HEK293 (cell line): ENCODE results near the gene IL23A.

Experiments used
- CTCF ChIA-PET: fragments of 350-600 bp; formaldehyde crosslinking; extraction: SDS; loops from one replicate; lab custom pipeline; 2021; ENCODE audit warnings: antibody characterized with exemption; lab: Yijun Ruan, JAX
- POLR2A ChIA-PET: fragments of 300-600 bp; formaldehyde crosslinking; extraction: SDS; loops from one replicate; lab custom pipeline; 2020; ENCODE audit warnings: antibody characterized with exemption, inconsistent platforms; lab: Yijun Ruan, JAX
- H3K27ac ChIP-seq: fragments of 200-500 bp; sonication (Bioruptor generic); 2 replicates; pipeline ENCODE4 v1.5.1; 2014; ENCODE audit warnings: low read depth, low read length, control low read depth, inconsistent platforms; ENCODE audit errors: extremely low read depth
- H3K36me3 ChIP-seq, 2 experiments: fragments of 200-500 bp in 1 of 2; sonication (Bioruptor generic) in 1 of 2; 1 replicate in 1 of 2; 2 replicates in 1 of 2; pipeline ENCODE4 v1.5.1; 2014 to 2017; ENCODE audit warnings: inconsistent platforms in 2 of 2, low read length in 2 of 2; ENCODE audit not compliant: control insufficient read depth in 2 of 2, insufficient read depth in 1 of 2
- H3K4me1 ChIP-seq: fragments of 200-500 bp; sonication (Bioruptor generic); 2 replicates; pipeline ENCODE4 v1.5.1; 2014; ENCODE audit warnings: mild to moderate bottlenecking, low read length, inconsistent platforms; ENCODE audit not compliant: control insufficient read depth, insufficient read depth
- H3K4me3 ChIP-seq: 2 replicates; pipeline ENCODE4 v1.5.1; 2011; ENCODE audit warnings: low read depth, mild to moderate bottlenecking, control low read depth, low read length, moderate library complexity
- H3K9me3 ChIP-seq: fragments of 200-500 bp; sonication (Bioruptor generic); 2 replicates; pipeline ENCODE4 v1.5.1; 2014; ENCODE audit warnings: low read depth, low read length, inconsistent platforms; ENCODE audit not compliant: control insufficient read depth, insufficient read depth
- GFI1B ChIP-seq: fragments of 450-650 bp; formaldehyde crosslinking; IDR thresholded peaks from 2 replicates; pipeline ENCODE4 v1.5.1; 2016; ENCODE audit warnings: missing biosample characterization, missing genetic modification characterization
- GLI4 ChIP-seq: fragments of 450-650 bp; formaldehyde crosslinking; IDR thresholded peaks from 2 replicates; pipeline ENCODE4 v1.5.1; 2016; ENCODE audit warnings: missing biosample characterization, missing genetic modification characterization
- GLIS2 ChIP-seq: fragments of 450-650 bp; formaldehyde crosslinking; IDR thresholded peaks from 2 replicates; pipeline ENCODE4 v1.5.1; 2016; ENCODE audit warnings: missing biosample characterization, missing genetic modification characterization
- HOXC10 ChIP-seq: sonication (generic); formaldehyde crosslinking; IDR thresholded peaks from 2 replicates; pipeline ENCODE4 v1.8.1; 2023; ENCODE audit warnings: mild to moderate bottlenecking, missing genetic modification reagents
- KLF10 ChIP-seq: fragments of 450-650 bp; IDR thresholded peaks from 2 replicates; pipeline ENCODE4 v1.5.1; 2018; ENCODE audit warnings: missing biosample characterization, mild to moderate bottlenecking, missing genetic modification characterization
- OSR2 ChIP-seq: fragments of 450-650 bp; formaldehyde crosslinking; IDR thresholded peaks from 2 replicates; pipeline ENCODE4 v1.5.1; 2016; ENCODE audit warnings: missing biosample characterization, missing genetic modification characterization
- PRDM6 ChIP-seq: fragments of 450-650 bp; formaldehyde crosslinking; IDR thresholded peaks from 2 replicates; pipeline ENCODE4 v1.5.1; 2017; ENCODE audit warnings: missing biosample characterization, missing genetic modification characterization
- TCF7L2 ChIP-seq: IDR thresholded peaks from 2 replicates; pipeline ENCODE4 v1.6.1; 2011; ENCODE audit warnings: low read depth, mild to moderate bottlenecking, inconsistent platforms, low read length, moderate library complexity, borderline replicate concordance
- TRIM28 ChIP-seq: IDR thresholded peaks from 2 replicates; pipeline ENCODE4 v1.6.1; 2011; ENCODE audit warnings: low read length, control low read depth, borderline replicate concordance
- YY1 ChIP-seq: fragments of 450-650 bp; formaldehyde crosslinking; IDR thresholded peaks from 2 replicates; pipeline ENCODE4 v1.5.1; 2018; ENCODE audit warnings: missing biosample characterization, missing genetic modification characterization
- ZBTB8A ChIP-seq: fragments of 450-650 bp; formaldehyde crosslinking; IDR thresholded peaks from 2 replicates; pipeline ENCODE4 v1.5.1; 2016; ENCODE audit warnings: missing biosample characterization, missing genetic modification characterization
- ZNF112 ChIP-seq: fragments of 450-650 bp; formaldehyde crosslinking; IDR thresholded peaks from 2 replicates; pipeline ENCODE4 v1.5.0; 2017; ENCODE audit warnings: missing biosample characterization, missing genetic modification characterization
- ZNF341 ChIP-seq: fragments of 450-650 bp; formaldehyde crosslinking; IDR thresholded peaks from 2 replicates; pipeline ENCODE4; 2016; ENCODE audit warnings: low read depth, missing biosample characterization, missing genetic modification characterization
- ZNF350 ChIP-seq: fragments of 450-650 bp; formaldehyde crosslinking; IDR thresholded peaks from 2 replicates; pipeline ENCODE4 v1.5.0; 2017; ENCODE audit warnings: missing biosample characterization, mild to moderate bottlenecking, missing genetic modification characterization
- ZNF433 ChIP-seq: fragments of 450-650 bp; formaldehyde crosslinking; IDR thresholded peaks from 2 replicates; pipeline ENCODE4 v1.5.1; 2016; ENCODE audit warnings: missing biosample characterization, missing genetic modification characterization, low read depth
- ZNF488 ChIP-seq: fragments of 450-650 bp; formaldehyde crosslinking; IDR thresholded peaks from 2 replicates; pipeline ENCODE4 v1.5.1; 2016; ENCODE audit warnings: missing biosample characterization, missing genetic modification characterization
- ZNF501 ChIP-seq: fragments of 450-650 bp; formaldehyde crosslinking; IDR thresholded peaks from 2 replicates; pipeline ENCODE4 v1.5.1; 2016; ENCODE audit warnings: missing biosample characterization, missing genetic modification characterization
- ZNF513 ChIP-seq: fragments of 450-650 bp; IDR thresholded peaks from 2 replicates; pipeline ENCODE4 v1.5.1; 2018; ENCODE audit warnings: missing biosample characterization, missing genetic modification characterization
- ZNF704 ChIP-seq: fragments of 450-650 bp; formaldehyde crosslinking; IDR thresholded peaks from 2 replicates; pipeline ENCODE4 v1.5.1; 2016; ENCODE audit warnings: missing biosample characterization, missing genetic modification characterization
- TF ChIP-seq, protein P1 (sequence below): fragments of 450-650 bp; formaldehyde crosslinking; IDR thresholded peaks from 2 replicates; pipeline ENCODE4; 2016; ENCODE audit warnings: missing biosample characterization, missing genetic modification characterization
- TF ChIP-seq, protein P2 (sequence below): fragments of 450-650 bp; formaldehyde crosslinking; IDR thresholded peaks from 2 replicates; pipeline ENCODE4 v1.5.1; 2016; ENCODE audit warnings: missing biosample characterization, missing genetic modification characterization, low read depth
- TF ChIP-seq, protein P3 (sequence below): fragments of 450-650 bp; formaldehyde crosslinking; IDR thresholded peaks from 2 replicates; pipeline ENCODE4 v1.5.1; 2016; ENCODE audit warnings: missing biosample characterization, missing genetic modification characterization
- TF ChIP-seq, protein P4 (sequence below): fragments of 450-650 bp; formaldehyde crosslinking; IDR thresholded peaks from 2 replicates; pipeline ENCODE4 v1.5.1; 2016; ENCODE audit warnings: missing biosample characterization, missing genetic modification characterization
- TF ChIP-seq, protein P5 (sequence below): fragments of 450-650 bp; formaldehyde crosslinking; IDR thresholded peaks from 2 replicates; pipeline ENCODE4 v1.5.1; 2016; ENCODE audit warnings: missing biosample characterization, missing genetic modification characterization

IL23A gene

GRCh38 chr12:56339158-56339422 is 406 bp downstream of the IL23A start:
- CTCF ChIA-PET, result interaction anchor here (0.6 kb wide), 3 partner anchors 10 to 180 kb away, joined by 3 read pairs; no protein-coding TSS in a partner anchor
- Histone ChIP-seq H3K9me3 (no peaks in the 10 kb centered on the region), H3K4me3 (no peak overlapping the region), H3K27ac (no peak overlapping the region), H3K36me3 (peaks cover 0 to 23% of the 10 kb centered on the region in 2 experiments; a peak in 1 of 3 replicates), H3K4me1 (no peaks in the 10 kb centered on the region)
- TF ChIP-seq, protein P1, sequence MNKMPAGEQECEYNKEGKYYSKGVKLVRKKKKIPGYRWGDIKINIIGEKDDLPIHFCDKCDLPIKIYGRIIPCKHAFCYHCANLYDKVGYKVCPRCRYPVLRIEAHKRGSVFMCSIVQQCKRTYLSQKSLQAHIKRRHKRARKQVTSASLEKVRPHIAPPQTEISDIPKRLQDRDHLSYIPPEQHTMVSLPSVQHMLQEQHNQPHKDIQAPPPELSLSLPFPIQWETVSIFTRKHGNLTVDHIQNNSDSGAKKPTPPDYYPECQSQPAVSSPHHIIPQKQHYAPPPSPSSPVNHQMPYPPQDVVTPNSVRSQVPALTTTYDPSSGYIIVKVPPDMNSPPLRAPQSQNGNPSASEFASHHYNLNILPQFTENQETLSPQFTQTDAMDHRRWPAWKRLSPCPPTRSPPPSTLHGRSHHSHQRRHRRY, result no peak
- TF ChIP-seq ZNF112 (tag by site-specific recombination) (no peak), GLI4 (tag by site-specific recombination) (no peak), ZNF488 (tag by site-specific recombination) (no peak), ZNF704 (tag by site-specific recombination) (no peak), GFI1B (no peak), ZNF501 (tag by site-specific recombination) (no peak), OSR2 (tag by site-specific recombination) (no peak), GLIS2 (tag by site-specific recombination) (no peak)
- TF ChIP-seq, protein P2, sequence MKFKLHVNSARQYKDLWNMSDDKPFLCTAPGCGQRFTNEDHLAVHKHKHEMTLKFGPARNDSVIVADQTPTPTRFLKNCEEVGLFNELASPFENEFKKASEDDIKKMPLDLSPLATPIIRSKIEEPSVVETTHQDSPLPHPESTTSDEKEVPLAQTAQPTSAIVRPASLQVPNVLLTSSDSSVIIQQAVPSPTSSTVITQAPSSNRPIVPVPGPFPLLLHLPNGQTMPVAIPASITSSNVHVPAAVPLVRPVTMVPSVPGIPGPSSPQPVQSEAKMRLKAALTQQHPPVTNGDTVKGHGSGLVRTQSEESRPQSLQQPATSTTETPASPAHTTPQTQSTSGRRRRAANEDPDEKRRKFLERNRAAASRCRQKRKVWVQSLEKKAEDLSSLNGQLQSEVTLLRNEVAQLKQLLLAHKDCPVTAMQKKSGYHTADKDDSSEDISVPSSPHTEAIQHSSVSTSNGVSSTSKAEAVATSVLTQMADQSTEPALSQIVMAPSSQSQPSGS (tag by site-specific recombination), result no peak
- POLR2A ChIA-PET, result interaction anchor here (2.3 to 2.9 kb wide), 2 partner anchors 21 to 23 kb away, joined by 10 to 12 read pairs; partner anchors contain the start of genes CNPY2 and STAT2

GRCh38 chr12:56341616-56342015 is 2.9 kb downstream of the IL23A start:
- ChIA-PET CTCF (interaction anchor here (0.6 to 1.2 kb wide), 3 partner anchors 122 to 253 kb away, joined by 3 to 5 read pairs (median 3); no protein-coding TSS in a partner anchor), POLR2A (interaction anchor here (0.7 to 4.3 kb wide), 4 partner anchors 18 to 293 kb away, joined by 3 to 24 read pairs (median 3); partner anchors contain the start of genes CNPY2, STAT2 and TIMELESS)
- Histone ChIP-seq H3K4me1 (no peaks in the 10 kb centered on the region), H3K4me3 (no peak overlapping the region), H3K36me3 (peaks cover 6 to 38% of the 10 kb centered on the region in 2 experiments; a peak in 2 of 3 replicates), H3K9me3 (no peaks in the 10 kb centered on the region), H3K27ac (no peak overlapping the region)
- TF ChIP-seq ZNF112 (tag by site-specific recombination), result no peak
- TF ChIP-seq, protein P3, sequence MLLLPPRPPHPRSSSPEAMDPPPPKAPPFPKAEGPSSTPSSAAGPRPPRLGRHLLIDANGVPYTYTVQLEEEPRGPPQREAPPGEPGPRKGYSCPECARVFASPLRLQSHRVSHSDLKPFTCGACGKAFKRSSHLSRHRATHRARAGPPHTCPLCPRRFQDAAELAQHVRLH (tag by site-specific recombination), result no peak
- TF ChIP-seq, protein P4, sequence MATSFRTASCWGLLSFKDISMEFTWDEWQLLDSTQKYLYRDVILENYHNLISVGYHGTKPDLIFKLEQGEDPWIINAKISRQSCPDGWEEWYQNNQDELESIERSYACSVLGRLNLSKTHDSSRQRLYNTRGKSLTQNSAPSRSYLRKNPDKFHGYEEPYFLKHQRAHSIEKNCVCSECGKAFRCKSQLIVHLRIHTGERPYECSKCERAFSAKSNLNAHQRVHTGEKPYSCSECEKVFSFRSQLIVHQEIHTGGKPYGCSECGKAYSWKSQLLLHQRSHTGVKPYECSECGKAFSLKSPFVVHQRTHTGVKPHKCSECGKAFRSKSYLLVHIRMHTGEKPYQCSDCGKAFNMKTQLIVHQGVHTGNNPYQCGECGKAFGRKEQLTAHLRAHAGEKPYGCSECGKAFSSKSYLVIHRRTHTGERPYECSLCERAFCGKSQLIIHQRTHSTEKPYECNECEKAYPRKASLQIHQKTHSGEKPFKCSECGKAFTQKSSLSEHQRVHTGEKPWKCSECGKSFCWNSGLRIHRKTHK (tag by site-specific recombination), result no peak
- TF ChIP-seq ZNF341, result no peak
- TF ChIP-seq ZNF433, result no peak
- TF ChIP-seq ZNF350, result no peak
- TF ChIP-seq TCF7L2, result no peak
- no peak for TF ChIP-seq ZBTB8A (tag by site-specific recombination)
- no peak for TF ChIP-seq TRIM28
- no peak for TF ChIP-seq KLF10 (tag by site-specific recombination)
- TF ChIP-seq, protein P5, sequence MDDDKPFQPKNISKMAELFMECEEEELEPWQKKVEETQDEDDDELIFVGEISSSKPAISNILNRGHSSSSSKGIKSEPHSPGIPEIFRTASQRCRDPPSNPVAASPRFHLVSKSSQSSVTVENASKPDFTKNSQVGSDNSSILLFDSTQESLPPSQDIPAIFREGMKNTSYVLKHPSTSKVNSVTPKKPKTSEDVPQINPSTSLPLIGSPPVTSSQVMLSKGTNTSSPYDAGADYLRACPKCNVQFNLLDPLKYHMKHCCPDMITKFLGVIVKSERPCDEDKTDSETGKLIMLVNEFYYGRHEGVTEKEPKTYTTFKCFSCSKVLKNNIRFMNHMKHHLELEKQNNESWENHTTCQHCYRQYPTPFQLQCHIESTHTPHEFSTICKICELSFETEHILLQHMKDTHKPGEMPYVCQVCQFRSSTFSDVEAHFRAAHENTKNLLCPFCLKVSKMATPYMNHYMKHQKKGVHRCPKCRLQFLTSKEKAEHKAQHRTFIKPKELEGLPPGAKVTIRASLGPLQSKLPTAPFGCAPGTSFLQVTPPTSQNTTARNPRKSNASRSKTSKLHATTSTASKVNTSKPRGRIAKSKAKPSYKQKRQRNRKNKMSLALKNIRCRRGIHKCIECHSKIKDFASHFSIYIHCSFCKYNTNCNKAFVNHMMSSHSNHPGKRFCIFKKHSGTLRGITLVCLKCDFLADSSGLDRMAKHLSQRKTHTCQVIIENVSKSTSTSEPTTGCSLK (tag by site-specific recombination), result no peak
- no peak for TF ChIP-seq YY1
- TF ChIP-seq PRDM6, result no peak
- no peak for TF ChIP-seq ZNF513 (tag by site-specific recombination)
- TF ChIP-seq HOXC10, result no peak
